Loucy (cell line): Measurements from ENCODE around the gene PTPRT.

Source experiments
- H2AFZ ChIP-seq: fragments of 200-600 bp; sonication (generic); 2 replicates; pipeline ENCODE4 v1.6.0; 2016; ENCODE audit warnings: antibody characterized with exemption, mild to moderate bottlenecking, low read length, moderate library complexity
- H3F3A ChIP-seq: fragments of 200-600 bp; 2 replicates; pipeline ENCODE4 v1.6.0; 2016; ENCODE audit warnings: antibody characterized with exemption, low read depth, mild to moderate bottlenecking
- H3K27me3 ChIP-seq: fragments of 200-600 bp; sonication (generic); 2 replicates; pipeline ENCODE4 v1.6.1; 2014; ENCODE audit warnings: low read length, mild to moderate bottlenecking; ENCODE audit not compliant: insufficient read depth, poor library complexity, severe bottlenecking
- H3K36me3 ChIP-seq: fragments of 200-600 bp; sonication (generic); 2 replicates; pipeline ENCODE4 v1.6.1; 2016; ENCODE audit warnings: low read length; ENCODE audit not compliant: insufficient read depth
- H3K4me1 ChIP-seq: fragments of 200-600 bp; sonication (generic); 2 replicates; pipeline ENCODE4 v1.5.1; 2014; ENCODE audit warnings: low read length, mild to moderate bottlenecking; ENCODE audit not compliant: insufficient read depth, poor library complexity, severe bottlenecking
- H3K4me2 ChIP-seq: fragments of 200-600 bp; sonication (generic); 2 replicates; pipeline ENCODE4 v1.6.0; 2014; ENCODE audit warnings: antibody characterized with exemption, low read length, low read depth, mild to moderate bottlenecking; ENCODE audit not compliant: poor library complexity, severe bottlenecking
- H3K4me3 ChIP-seq: fragments of 200-600 bp; sonication (generic); 2 replicates; pipeline ENCODE4 v1.5.1; 2014; ENCODE audit warnings: low read length, mild to moderate bottlenecking, mixed read lengths; ENCODE audit not compliant: poor library complexity, severe bottlenecking
- H3K79me2 ChIP-seq: fragments of 200-600 bp; sonication (generic); 2 replicates; pipeline ENCODE4 v1.6.1; 2014; ENCODE audit warnings: low read length; ENCODE audit not compliant: insufficient read depth
- H3K9ac ChIP-seq: fragments of 200-600 bp; sonication (generic); 2 replicates; pipeline ENCODE4 v1.6.0; 2014; ENCODE audit warnings: mild to moderate bottlenecking, low read depth, low read length, moderate library complexity; ENCODE audit not compliant: poor library complexity, severe bottlenecking
- H3K9me2 ChIP-seq: fragments of 200-600 bp; sonication (generic); replicated peaks from 2 replicates; pipeline ENCODE4 v1.6.1; 2016; ENCODE audit warnings: low read depth, low read length, mixed read lengths
- H3K9me3 ChIP-seq: fragments of 200-600 bp; sonication (generic); 2 replicates; pipeline ENCODE4 v1.6.1; 2014; ENCODE audit warnings: mild to moderate bottlenecking, antibody characterized with exemption, low read length, low read depth; ENCODE audit not compliant: insufficient read depth
- H4K20me1 ChIP-seq: fragments of 200-600 bp; sonication (generic); 2 replicates; pipeline ENCODE4 v1.6.0; 2014; ENCODE audit warnings: antibody characterized with exemption, low read length, mild to moderate bottlenecking; ENCODE audit not compliant: insufficient read depth, poor library complexity, severe bottlenecking
- EZH2phosphoT487 ChIP-seq: fragments of 200-600 bp; IDR thresholded peaks from 2 replicates; pipeline ENCODE4 v1.6.1; 2018; ENCODE audit warnings: antibody characterized with exemption, mild to moderate bottlenecking, moderate library complexity, borderline replicate concordance
- TF ChIP-seq, protein P1 (sequence below): fragments of 200-600 bp; sonication (generic); conservative IDR thresholded peaks from 2 replicates; pipeline ENCODE4 v1.5.1; 2014; ENCODE audit warnings: mild to moderate bottlenecking, antibody characterized with exemption, low read length

PTPRT gene

GRCh38 chr20:42862446-42862845, 327.3 kb downstream of the PTPRT start:
- Histone ChIP-seq H3K79me2 (no peaks in the 10 kb centered on the region), H2AFZ (no peak overlapping the region), H3K9me3 (no peaks in the 10 kb centered on the region), H3K9me2 (no peaks in the 10 kb centered on the region), H3K9ac (no peak overlapping the region), H3F3A (no peaks in the 10 kb centered on the region), H3K4me1 (no peaks in the 10 kb centered on the region), H4K20me1 (no peaks in the 10 kb centered on the region), H3K4me3 (no peak overlapping the region), H3K27me3 (no peaks in the 10 kb centered on the region), H3K36me3 (no peaks in the 10 kb centered on the region), H3K4me2 (no peak overlapping the region)
- TF ChIP-seq, protein P1, sequence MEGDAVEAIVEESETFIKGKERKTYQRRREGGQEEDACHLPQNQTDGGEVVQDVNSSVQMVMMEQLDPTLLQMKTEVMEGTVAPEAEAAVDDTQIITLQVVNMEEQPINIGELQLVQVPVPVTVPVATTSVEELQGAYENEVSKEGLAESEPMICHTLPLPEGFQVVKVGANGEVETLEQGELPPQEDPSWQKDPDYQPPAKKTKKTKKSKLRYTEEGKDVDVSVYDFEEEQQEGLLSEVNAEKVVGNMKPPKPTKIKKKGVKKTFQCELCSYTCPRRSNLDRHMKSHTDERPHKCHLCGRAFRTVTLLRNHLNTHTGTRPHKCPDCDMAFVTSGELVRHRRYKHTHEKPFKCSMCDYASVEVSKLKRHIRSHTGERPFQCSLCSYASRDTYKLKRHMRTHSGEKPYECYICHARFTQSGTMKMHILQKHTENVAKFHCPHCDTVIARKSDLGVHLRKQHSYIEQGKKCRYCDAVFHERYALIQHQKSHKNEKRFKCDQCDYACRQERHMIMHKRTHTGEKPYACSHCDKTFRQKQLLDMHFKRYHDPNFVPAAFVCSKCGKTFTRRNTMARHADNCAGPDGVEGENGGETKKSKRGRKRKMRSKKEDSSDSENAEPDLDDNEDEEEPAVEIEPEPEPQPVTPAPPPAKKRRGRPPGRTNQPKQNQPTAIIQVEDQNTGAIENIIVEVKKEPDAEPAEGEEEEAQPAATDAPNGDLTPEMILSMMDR: no peak
- no peak for TF ChIP-seq EZH2phosphoT487

DNA sequence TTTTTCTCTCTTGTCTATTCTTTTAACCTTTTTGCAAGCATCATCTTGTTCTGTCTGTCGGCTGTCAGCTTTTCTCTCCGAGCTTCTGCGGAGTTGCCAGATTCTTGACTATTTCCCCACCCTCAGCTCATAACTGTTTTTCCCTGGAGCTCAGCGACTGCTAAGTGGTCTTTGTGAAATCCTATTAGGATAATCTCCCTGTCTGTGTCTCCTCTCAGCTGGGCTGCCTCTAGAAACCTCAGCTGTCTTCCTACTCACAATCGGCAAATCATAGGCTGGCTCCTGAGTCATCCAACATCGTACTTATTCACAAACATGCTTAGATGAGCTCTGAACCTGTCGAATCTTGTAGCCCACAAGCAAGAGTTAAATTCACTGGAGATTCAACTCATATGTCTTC, 332.3 kb downstream of the PTPRT start:
- Histone ChIP-seq H3K9me2 (no peaks in the 10 kb centered on the region), H3K4me3 (no peak overlapping the region), H3K4me2 (no peak overlapping the region), H3K9me3 (no peaks in the 10 kb centered on the region; the same call in 1 of the 2 replicates), H3F3A (no peaks in the 10 kb centered on the region), H2AFZ (no peak overlapping the region), H3K9ac (no peak overlapping the region), H4K20me1 (no peaks in the 10 kb centered on the region), H3K36me3 (no peaks in the 10 kb centered on the region), H3K4me1 (no peaks in the 10 kb centered on the region), H3K79me2 (no peaks in the 10 kb centered on the region), H3K27me3 (no peaks in the 10 kb centered on the region)
- no peak for TF ChIP-seq EZH2phosphoT487
- TF ChIP-seq, protein P1: no peak

DNA sequence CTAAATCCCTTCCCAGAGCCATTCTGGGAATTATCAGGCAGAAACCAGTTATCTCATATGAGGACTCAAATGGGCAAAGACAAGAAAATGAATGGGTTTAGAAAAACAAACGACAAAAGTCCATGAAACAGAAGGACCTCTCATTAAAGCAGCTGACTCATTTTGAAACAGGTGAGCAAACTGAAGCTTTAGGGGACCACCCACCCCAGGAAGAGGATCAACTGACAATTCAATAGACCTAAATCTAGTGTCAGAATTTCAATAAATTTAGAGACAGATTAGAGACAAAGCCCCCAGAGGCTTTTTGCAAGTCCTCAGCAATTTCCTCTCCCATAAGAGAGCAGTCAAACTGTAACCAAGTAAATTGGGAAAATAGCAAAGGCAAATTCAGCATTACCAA, 333.8 kb downstream of the PTPRT start:
- no peaks in the 10 kb centered on the region for H3K27me3 ChIP-seq
- H3K9me2 ChIP-seq: no peaks in the 10 kb centered on the region
- H3K9ac ChIP-seq: no peak overlapping the region
- no peak overlapping the region for H2AFZ ChIP-seq
- no peaks in the 10 kb centered on the region for H3F3A ChIP-seq
- no peak overlapping the region for H3K4me2 ChIP-seq
- H4K20me1 ChIP-seq: no peaks in the 10 kb centered on the region
- TF ChIP-seq EZH2phosphoT487: no peak
- TF ChIP-seq, protein P1: no peak
- H3K36me3 ChIP-seq: no peaks in the 10 kb centered on the region
- no peaks in the 10 kb centered on the region for H3K79me2 ChIP-seq
- no peaks in the 10 kb centered on the region; the same call in 1 of the 2 replicates for H3K9me3 ChIP-seq
- no peak overlapping the region for H3K4me3 ChIP-seq
- H3K4me1 ChIP-seq: no peaks in the 10 kb centered on the region
